GM18505 (cell line): ENCODE results near the gene PHACTR3.
"Not testable (repeated sequence)": the region's sequence is repeated elsewhere in the genome, so short reads cannot be mapped to it uniquely, and the experiment has no call there.

Experiments used
- ATAC-seq: cut with Tn5 transposase; IDR thresholded peaks from one replicate; pipeline ENCODE4 v1.9.1; 2021; ENCODE audit not compliant: unreplicated experiment
- POLR2A ChIP-seq: IDR thresholded peaks from 4 replicates; pipeline ENCODE4 v1.6.1; 2011; ENCODE audit warnings: borderline replicate concordance; ENCODE audit not compliant: insufficient read depth, insufficient read length; ENCODE audit errors: extremely low read depth

The PHACTR3 gene

DNA sequence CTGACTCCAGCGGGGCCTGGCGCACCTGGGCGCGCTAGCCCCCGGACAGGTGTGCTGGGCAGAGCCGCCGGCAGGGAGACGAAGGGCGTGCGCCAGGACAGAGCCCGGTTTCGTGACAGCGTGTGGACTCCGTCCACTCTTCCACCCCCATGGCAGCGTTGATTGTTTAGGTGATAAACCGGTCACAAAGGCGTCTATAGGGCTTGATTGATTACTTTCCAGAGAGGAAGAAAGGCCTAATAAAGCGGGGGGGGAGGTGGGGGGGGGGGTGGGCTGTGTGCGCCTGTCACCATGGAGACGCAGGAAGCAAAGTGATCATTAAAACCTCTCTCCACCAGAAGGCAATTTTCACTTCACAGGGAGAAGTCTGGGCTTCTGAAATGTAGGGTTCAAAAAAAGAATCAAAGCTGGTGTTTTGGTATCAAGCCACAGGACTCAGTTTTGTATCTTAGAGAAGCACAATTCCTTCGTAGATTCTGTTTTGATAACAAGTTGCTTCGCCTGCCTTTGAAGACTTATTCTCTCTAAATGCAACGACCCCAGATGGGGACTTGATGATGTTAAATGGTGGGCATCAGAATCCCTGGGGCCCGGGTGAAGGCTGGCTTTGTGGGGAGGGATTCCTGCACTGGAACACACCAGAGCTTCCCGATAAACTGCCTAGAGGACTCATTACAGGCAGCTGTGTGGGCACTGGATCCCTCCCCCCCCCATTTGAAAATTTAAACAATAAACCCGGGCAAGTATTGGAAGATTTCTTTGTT is 1.4 kb downstream of the PHACTR3 start:
- no peak for ATAC-seq

DNA sequence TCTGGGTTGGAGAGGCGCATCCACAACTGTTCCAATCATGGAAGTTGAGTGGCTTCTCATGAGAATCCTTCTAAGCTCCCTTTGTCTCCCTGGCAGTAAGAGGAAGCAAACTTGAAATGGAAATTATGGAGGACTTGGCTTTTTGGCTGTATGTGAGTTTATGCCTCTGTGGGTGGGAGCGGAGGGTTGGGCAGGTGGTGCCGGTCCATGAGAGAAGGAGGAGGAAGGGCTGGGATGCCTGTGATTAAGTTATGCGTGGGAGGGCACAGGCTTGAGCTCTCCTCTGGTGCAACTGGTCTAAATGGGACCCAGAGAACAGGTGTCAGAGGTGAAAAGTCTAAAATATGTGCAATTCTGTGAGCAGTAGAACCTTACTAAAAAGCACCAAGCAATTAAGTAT is 2.2 kb downstream of the PHACTR3 start:
- no peak for ATAC-seq
- no peak for TF ChIP-seq POLR2A

More for the DNA sequence above, 1.4 kb downstream of the PHACTR3 start:
- no peak for TF ChIP-seq POLR2A

GRCh38 chr20:59608396-59608795 is 4.1 kb downstream of the PHACTR3 start:
- no peak for TF ChIP-seq POLR2A
- no peak for ATAC-seq

DNA sequence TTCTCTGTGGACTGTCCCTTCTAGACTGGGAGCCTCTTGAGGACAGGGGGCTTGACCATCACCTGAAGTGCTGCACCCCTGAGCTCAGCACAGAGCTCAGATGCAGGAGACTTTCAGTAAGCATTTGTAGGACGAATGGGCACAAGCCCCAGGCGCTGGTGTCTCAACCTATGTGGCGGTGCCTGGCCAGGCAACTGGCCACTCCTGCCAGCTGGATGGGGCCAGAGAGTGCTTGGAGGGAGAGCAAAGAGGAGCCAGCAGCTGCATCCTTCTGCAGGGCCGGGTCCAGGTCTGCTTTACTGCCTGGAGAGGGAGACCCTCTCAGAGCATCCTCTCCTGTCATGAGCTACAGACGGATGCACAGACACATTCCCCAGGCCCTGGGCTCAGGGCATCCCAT is 4.5 kb downstream of the PHACTR3 start:
- ATAC-seq, result no peak

DNA sequence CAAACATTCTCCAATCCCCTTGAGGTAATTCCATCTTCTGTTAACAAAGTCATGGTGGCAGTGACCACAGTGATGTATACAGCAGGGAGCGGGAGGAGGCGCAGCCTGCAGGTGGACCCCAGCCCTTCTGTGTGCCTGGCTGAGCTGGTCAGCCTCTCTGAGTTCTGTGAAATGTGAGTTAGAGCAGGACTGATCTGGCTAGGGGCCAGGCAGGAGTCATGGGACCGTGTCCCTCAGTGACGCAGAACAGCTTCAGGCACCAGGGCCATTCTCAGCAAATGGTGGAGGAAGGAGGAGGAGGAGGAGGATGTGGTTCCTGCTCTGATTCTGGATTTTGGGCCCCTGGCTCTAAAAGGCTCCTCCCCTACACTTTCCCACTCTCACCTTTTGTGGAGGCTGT is 6.9 kb downstream of the PHACTR3 start:
- no peak for TF ChIP-seq POLR2A

More for the DNA sequence above, 4.5 kb downstream of the PHACTR3 start:
- TF ChIP-seq POLR2A, result no peak

GRCh38 chr20:59613861-59614260 is 9.5 kb downstream of the PHACTR3 start:
- TF ChIP-seq POLR2A, result no peak
- no peak for ATAC-seq

More for the DNA sequence above, 6.9 kb downstream of the PHACTR3 start:
- ATAC-seq, result no peak

GRCh38 chr20:59614714-59615113 is 10.4 kb downstream of the PHACTR3 start:
- no peak for ATAC-seq
- no peak for TF ChIP-seq POLR2A

GRCh38 chr20:59616306-59616705 is 12.0 kb downstream of the PHACTR3 start:
- no peak for ATAC-seq
- no peak for TF ChIP-seq POLR2A

DNA sequence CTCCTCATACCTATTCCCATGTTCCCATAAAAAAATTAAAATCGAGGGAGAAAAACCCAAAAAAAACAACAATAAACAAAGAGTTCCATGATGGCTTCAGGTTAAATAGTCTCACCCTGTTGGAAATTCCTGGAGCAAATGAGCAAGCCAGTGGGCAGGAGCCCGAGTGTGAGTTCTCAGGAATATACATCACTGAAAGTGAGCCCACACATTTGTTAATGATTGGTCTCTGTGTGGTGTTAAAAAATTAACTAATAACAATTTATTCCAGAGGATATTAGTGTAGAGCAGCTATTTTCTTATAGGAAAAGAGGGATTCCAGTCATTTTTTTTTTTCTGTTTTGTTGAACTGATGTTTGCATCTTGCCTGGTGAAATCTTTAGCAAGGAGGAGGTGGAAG is 12.9 kb downstream of the PHACTR3 start:
- ATAC-seq, result no peak
- TF ChIP-seq POLR2A, result no peak

- no peak for ATAC-seq
Measured at GRCh38 chr20:59618131-59618530, 13.8 kb downstream of the PHACTR3 start.

GRCh38 chr20:59618585-59618984 is 14.2 kb downstream of the PHACTR3 start:
- not testable (repeated sequence) for ATAC-seq

More at GRCh38 chr20:59618131-59618530, 13.8 kb downstream of the PHACTR3 start:
- no peak for TF ChIP-seq POLR2A

DNA sequence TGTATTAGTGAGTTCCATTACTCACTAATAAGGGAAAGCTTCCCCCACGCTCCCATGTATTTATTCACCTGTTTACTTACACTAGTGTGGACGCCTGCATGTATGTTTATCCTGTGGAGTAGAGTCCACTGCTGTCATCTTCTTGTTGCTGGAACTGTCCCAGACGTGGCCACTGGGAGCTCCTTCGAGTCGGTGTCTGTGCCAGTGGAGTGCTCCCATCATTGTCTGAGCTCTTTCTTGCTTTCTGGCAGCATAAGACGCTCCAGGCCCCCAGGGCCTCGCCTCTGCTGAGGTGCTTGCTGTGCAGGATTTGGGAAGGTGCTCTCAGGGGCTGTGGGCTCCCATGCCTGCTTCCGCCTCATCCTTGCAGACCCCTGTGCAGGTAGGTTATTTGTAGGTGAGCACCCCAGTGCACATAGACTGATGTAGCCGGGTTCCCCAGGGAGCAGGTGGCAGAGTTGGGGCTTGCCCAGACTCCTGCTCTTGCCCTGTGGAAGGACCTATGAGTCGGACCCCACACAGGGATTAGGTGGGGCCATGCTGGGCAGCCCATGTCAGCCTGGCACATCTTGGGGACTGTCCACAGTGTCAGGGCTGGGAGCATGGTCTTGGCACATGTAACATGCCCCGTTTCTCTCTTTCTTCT is 16.6 kb downstream of the PHACTR3 start:
- no peak for TF ChIP-seq POLR2A
- ATAC-seq, result no peak

- no peak for ATAC-seq
- TF ChIP-seq POLR2A, result no peak
Measured at GRCh38 chr20:59622496-59622895, 18.2 kb downstream of the PHACTR3 start.

GRCh38 chr20:59623133-59623532 is 18.8 kb downstream of the PHACTR3 start:
- TF ChIP-seq POLR2A, result no peak
- no peak for ATAC-seq

GRCh38 chr20:59623583-59623982 is 19.2 kb downstream of the PHACTR3 start:
- no peak for ATAC-seq
- no peak for TF ChIP-seq POLR2A

- no peak for ATAC-seq
Measured at GRCh38 chr20:59624401-59624800, 20.1 kb downstream of the PHACTR3 start.

More at GRCh38 chr20:59624401-59624800, 20.1 kb downstream of the PHACTR3 start:
- TF ChIP-seq POLR2A, result no peak
